Measurements from ENCODE around the gene SND1.

Gene SND1

GRCh38 chr7:127879436-127879835 lies 227.4 kb downstream of the SND1 start:
- Histone ChIP-seq H3K27me3 (replicated peaks; ENCODE audit: control insufficient read depth, insufficient read depth, low read length) (no peaks in the 10 kb centered on the region), H3K36me3 (ENCODE audit: control insufficient read depth, insufficient read depth, low read length) (no peaks in the 10 kb centered on the region; the same call in 1 of the 2 replicates), H3K4me3 (replicated peaks; ENCODE audit: low read depth, low read length) (no peak overlapping the region)
- DNase-seq (ENCODE audit: extremely low read depth, insufficient read length) = no peak
- TF ChIP-seq CTCF (IDR thresholded peaks at IDR 0.05; ENCODE audit: insufficient read depth, low read length, poor library complexity, severe bottlenecking) = no peak

DNA sequence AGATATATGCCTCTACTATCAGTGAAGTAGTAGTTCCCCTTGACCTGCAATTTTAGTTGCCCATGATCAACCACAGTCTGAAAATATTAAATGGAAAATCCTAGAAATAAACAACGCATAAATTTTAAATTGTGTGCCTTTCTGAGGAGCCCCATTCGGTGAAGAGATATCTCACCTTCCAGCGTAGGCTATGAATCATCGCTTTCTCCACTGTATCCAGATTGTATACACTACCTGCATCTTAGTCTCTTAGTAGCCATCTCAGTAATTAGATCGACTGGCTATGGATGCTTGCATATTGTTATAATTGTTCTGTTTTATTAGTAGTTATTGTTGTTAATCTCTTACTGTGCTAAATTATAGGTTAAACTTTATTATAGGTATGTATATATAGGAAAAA lies 227.9 kb downstream of the SND1 start:
- Histone ChIP-seq H3K4me3 (replicated peaks; ENCODE audit: low read depth, low read length) (no peak overlapping the region), H3K27me3 (replicated peaks; ENCODE audit: control insufficient read depth, insufficient read depth, low read length) (no peaks in the 10 kb centered on the region), H3K36me3 (ENCODE audit: control insufficient read depth, insufficient read depth, low read length) (no peaks in the 10 kb centered on the region; the same call in 1 of the 2 replicates)
- TF ChIP-seq CTCF (IDR thresholded peaks at IDR 0.05; ENCODE audit: insufficient read depth, low read length, poor library complexity, severe bottlenecking) = no peak
- DNase-seq (ENCODE audit: extremely low read depth, insufficient read length) = no peak

DNA sequence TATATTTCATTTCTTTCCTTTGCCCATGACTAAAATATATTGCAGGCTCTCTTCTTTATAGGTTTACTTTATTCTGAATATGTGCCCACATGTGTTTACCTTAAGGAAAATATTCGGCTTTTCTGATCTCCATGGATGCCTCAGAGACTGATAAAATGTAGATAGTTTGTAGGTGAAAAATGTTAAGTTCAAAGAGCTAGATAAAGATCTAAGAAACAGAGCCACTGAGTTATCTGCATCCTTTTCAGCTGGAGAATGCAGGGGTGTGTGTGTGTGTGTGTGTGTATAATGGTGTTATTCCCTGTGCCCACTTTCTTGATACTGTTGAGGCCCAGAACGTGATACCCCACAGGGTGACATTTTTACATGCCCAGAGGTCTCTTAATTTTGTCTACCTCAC lies 228.5 kb downstream of the SND1 start:
- TF ChIP-seq CTCF (IDR thresholded peaks at IDR 0.05; ENCODE audit: insufficient read depth, low read length, poor library complexity, severe bottlenecking) = no peak
- no peak for DNase-seq (ENCODE audit: extremely low read depth, insufficient read length)
- Histone ChIP-seq H3K36me3 (ENCODE audit: control insufficient read depth, insufficient read depth, low read length) (no peaks in the 10 kb centered on the region), H3K27me3 (replicated peaks; ENCODE audit: control insufficient read depth, insufficient read depth, low read length) (no peaks in the 10 kb centered on the region), H3K4me3 (replicated peaks; ENCODE audit: low read depth, low read length) (no peak overlapping the region)

GRCh38 chr7:127881564-127881963 lies 229.6 kb downstream of the SND1 start:
- no peak for TF ChIP-seq CTCF (IDR thresholded peaks at IDR 0.05; ENCODE audit: insufficient read depth, low read length, poor library complexity, severe bottlenecking)
- DNase-seq (ENCODE audit: extremely low read depth, insufficient read length) = no peak
- no peaks in the 10 kb centered on the region for H3K36me3 ChIP-seq (ENCODE audit: control insufficient read depth, insufficient read depth, low read length)
- no peaks in the 10 kb centered on the region for H3K27me3 ChIP-seq (replicated peaks; ENCODE audit: control insufficient read depth, insufficient read depth, low read length)
- H3K4me3 ChIP-seq (replicated peaks; ENCODE audit: low read depth, low read length) = no peak overlapping the region

DNA sequence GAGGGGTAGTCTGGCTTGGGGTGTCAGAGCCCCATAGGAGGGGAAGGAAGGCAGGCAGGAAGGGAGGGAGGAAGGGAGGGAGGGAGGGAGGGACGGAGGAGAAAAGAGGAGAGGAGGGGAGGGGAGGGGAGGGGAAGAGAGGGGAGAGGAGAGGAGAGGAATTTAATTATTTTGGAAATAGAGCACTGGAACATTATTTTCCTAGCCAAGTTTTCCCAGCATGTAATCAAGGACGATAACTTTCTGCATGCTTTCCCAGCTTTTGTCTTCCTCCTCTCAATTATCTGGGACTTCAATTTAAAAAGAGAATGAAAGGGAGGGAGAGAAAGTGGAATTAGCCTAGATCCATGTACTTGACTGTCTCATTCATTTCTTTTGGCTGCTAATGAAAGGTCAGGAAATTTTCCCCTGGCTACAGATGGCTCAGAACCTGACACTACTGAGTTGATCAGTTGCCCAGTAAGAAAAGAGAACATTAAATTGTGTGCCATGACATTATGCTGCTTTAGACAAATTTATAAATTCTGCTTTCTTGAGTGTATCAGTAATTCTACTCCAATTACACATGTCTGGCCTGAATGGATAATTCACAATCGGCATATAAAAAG lies 230.4 kb downstream of the SND1 start:
- no peak for DNase-seq (ENCODE audit: extremely low read depth, insufficient read length)
- no peaks in the 10 kb centered on the region for H3K36me3 ChIP-seq (ENCODE audit: control insufficient read depth, insufficient read depth, low read length)
- no peak for TF ChIP-seq CTCF (IDR thresholded peaks at IDR 0.05; ENCODE audit: insufficient read depth, low read length, poor library complexity, severe bottlenecking)

DNA sequence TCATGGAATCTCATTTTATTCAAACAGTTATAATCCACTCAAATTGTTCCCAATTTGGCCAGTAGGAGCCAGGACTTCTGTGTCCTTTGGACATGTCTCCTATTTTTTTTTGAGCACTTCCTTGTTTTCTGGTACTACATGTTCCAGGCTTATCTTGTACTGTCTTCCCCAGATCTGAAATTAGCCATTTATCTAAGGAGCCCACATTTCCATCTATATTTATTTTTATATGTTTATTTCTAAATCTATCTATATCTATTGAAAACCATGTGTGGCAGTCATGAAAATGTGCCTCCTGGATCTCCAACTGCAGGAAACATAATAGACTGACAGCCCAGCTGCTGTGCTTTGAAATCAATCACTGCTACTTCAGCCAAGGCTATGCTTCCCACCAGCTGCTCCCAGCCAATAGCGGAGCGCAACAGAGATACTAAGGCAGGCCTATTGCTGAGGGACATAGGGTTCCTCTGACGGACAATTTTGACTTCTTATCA lies 232.1 kb downstream of the SND1 start:
- TF ChIP-seq CTCF (IDR thresholded peaks at IDR 0.05; ENCODE audit: insufficient read depth, low read length, poor library complexity, severe bottlenecking) = no peak

More for the DNA sequence above, 230.4 kb downstream of the SND1 start:
- Histone ChIP-seq H3K27me3 (replicated peaks; ENCODE audit: control insufficient read depth, insufficient read depth, low read length) (no peaks in the 10 kb centered on the region), H3K4me3 (replicated peaks; ENCODE audit: low read depth, low read length) (no peak overlapping the region)

More for the DNA sequence above, 232.1 kb downstream of the SND1 start:
- Histone ChIP-seq H3K36me3 (ENCODE audit: control insufficient read depth, insufficient read depth, low read length) (peaks cover 6% of the 10 kb centered on the region), H3K27me3 (replicated peaks; ENCODE audit: control insufficient read depth, insufficient read depth, low read length) (no peaks in the 10 kb centered on the region), H3K4me3 (replicated peaks; ENCODE audit: low read depth, low read length) (no peak overlapping the region)
- DNase-seq (ENCODE audit: extremely low read depth, insufficient read length) = no peak
